MM.1S (cell line): ENCODE results near the gene MPZL1.

Experiments used
- EZH2 ChIP-seq: fragments of 300-600 bp; sonication (generic); optimal IDR thresholded peaks from 2 replicates; pipeline ENCODE3; 2017; ENCODE audit warnings: low read depth, mild to moderate bottlenecking, antibody characterized with exemption, low read length, mixed read lengths
- EZH2phosphoT487 ChIP-seq: fragments of 300-600 bp; sonication (generic); IDR thresholded peaks from 2 replicates; pipeline ENCODE4 v1.6.1; 2018; ENCODE audit warnings: antibody characterized with exemption, low read length
- TF ChIP-seq, protein P1 (sequence below): fragments of 300-600 bp; sonication (generic); IDR thresholded peaks from 2 replicates; pipeline ENCODE4 v1.5.1; 2016; ENCODE audit warnings: antibody characterized with exemption, low read length, mixed read lengths

- TF ChIP-seq, protein P1, sequence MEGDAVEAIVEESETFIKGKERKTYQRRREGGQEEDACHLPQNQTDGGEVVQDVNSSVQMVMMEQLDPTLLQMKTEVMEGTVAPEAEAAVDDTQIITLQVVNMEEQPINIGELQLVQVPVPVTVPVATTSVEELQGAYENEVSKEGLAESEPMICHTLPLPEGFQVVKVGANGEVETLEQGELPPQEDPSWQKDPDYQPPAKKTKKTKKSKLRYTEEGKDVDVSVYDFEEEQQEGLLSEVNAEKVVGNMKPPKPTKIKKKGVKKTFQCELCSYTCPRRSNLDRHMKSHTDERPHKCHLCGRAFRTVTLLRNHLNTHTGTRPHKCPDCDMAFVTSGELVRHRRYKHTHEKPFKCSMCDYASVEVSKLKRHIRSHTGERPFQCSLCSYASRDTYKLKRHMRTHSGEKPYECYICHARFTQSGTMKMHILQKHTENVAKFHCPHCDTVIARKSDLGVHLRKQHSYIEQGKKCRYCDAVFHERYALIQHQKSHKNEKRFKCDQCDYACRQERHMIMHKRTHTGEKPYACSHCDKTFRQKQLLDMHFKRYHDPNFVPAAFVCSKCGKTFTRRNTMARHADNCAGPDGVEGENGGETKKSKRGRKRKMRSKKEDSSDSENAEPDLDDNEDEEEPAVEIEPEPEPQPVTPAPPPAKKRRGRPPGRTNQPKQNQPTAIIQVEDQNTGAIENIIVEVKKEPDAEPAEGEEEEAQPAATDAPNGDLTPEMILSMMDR: no peak
- TF ChIP-seq EZH2: no peak
- TF ChIP-seq EZH2phosphoT487: no peak
Observed at GRCh38 chr1:167678838-167679237, 42.9 kb upstream of the MPZL1 start.
